Testis (tissue), 3 donors: ENCODE data around the gene FOXO1. TPM values are rescaled to one million over a fixed set of nuclear protein-coding genes. Genes with fewer than 3 reads are reported as not detected.
"Not testable (repeated sequence)": the region's sequence is repeated elsewhere in the genome, so short reads cannot be mapped to it uniquely, and the experiment has no call there.

Source experiments
- DNase-seq: peaks from one replicate; pipeline ENCODE4 v3.0.0-alpha.2; 2019
- H3K27ac ChIP-seq, 2 donors: fragments of 200-600 bp; sonication (generic); one replicate each; pipeline ENCODE4 v1.5.1; 2019
- H3K27me3 ChIP-seq: fragments of 200-600 bp; sonication (generic); one replicate; pipeline ENCODE4 v1.5.1; 2019
- H3K36me3 ChIP-seq: fragments of 200-600 bp; sonication (generic); one replicate; pipeline ENCODE4 v1.5.1; 2017; ENCODE audit warnings: low read depth; ENCODE audit errors: missing control alignments
- H3K4me1 ChIP-seq: fragments of 200-600 bp; sonication (generic); one replicate; pipeline ENCODE4 v1.5.1; 2019
- H3K4me3 ChIP-seq, 2 donors: fragments of 200-600 bp; sonication (generic); one replicate each; pipeline ENCODE4 v1.5.1; 2017 to 2019
- H3K9me3 ChIP-seq: fragments of 200-600 bp; sonication (generic); one replicate; pipeline ENCODE4 v1.5.1; 2017
- POLR2A ChIP-seq: fragments of 450-650 bp; IDR thresholded peaks from one replicate; pipeline ENCODE4 v1.6.1; 2017; ENCODE audit warnings: antibody characterized with exemption, mild to moderate bottlenecking, moderate library complexity
- WGBS, 2 donors: methylation state at CpG; one replicate each; pipeline ENCODE4 v1.1.5; 2018; 5-methylcytosine and 5-hydroxymethylcytosine counted together
- intact Hi-C: fragments of 100-400 bp; cut with DNase I; formaldehyde crosslinking; loops from one replicate; pipeline ENCODE4 v1.15.1; 2023; ENCODE audit warnings: low total_unique reads
- polyA plus RNA-seq: library from polyadenylated mRNA; stranded (reverse); fragments of 350-450 nt; fragmentation: Illumina TruSeq; extraction: RNeasy Lipid Tissue Mini Kit (QIAGEN cat#74804); gene quantifications from one replicate; pipeline ENCODE4 v1.2.3, GENCODE V29; 2014; ENCODE audit warnings: low read depth, low replicate concordance; ENCODE audit not compliant: insufficient read depth
- total RNA-seq, 2 donors: library from RNA; depleted of rRNA; stranded (reverse); fragments of >200 nt; gene quantifications; one replicate each; pipeline ENCODE4 v1.2.3, GENCODE V29; 2016
- TF ChIP-seq, protein P1 (sequence below), 3 experiments: fragments of 450-650 bp in 2 of 3; fragments of 200-600 bp in 1 of 3; sonication (generic) in 1 of 3; IDR thresholded peaks; one replicate each; pipeline ENCODE4 v1.5.1; 2016 to 2019; ENCODE audit warnings: antibody characterized with exemption in 3 of 3, mild to moderate bottlenecking in 2 of 3, moderate library complexity in 1 of 3

Gene FOXO1
- total and polyA plus RNA-seq, 3 donors from 2014 or later: 19.5 to 58.7 (median 52.2) TPM

DNA sequence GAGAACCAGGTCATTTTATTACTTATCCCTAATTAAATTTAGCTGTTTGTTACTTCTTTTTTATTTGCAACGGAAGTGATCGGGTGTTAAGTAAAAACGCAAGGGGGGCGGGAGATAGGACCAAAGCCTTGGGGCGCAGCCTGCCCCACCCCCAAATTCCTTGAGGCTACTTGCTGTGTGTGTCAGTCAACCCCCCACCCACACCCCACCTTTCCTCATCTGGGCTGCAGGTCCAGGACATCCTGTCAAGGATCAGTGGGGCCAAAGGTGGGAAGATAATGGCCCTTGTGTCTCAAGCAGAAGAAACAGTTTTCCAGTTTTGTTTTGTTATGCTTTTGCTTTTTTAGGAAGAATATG is 1.2 kb upstream of the FOXO1 start:
- peak overlapping the region; percentile 91 to 95 for H3K4me3 ChIP-seq
- 10 to 17% methylated on average over 5 of the region's 5 CpGs for WGBS, 2 donors
- no peaks in the 10 kb centered on the region for H3K27me3 ChIP-seq
- H3K27ac ChIP-seq: peak overlapping the region; percentile 82 to 99
- H3K36me3 ChIP-seq: no peaks in the 10 kb centered on the region
- H3K9me3 ChIP-seq: no peaks in the 10 kb centered on the region
- TF ChIP-seq POLR2A: no peak
- TF ChIP-seq, protein P1, sequence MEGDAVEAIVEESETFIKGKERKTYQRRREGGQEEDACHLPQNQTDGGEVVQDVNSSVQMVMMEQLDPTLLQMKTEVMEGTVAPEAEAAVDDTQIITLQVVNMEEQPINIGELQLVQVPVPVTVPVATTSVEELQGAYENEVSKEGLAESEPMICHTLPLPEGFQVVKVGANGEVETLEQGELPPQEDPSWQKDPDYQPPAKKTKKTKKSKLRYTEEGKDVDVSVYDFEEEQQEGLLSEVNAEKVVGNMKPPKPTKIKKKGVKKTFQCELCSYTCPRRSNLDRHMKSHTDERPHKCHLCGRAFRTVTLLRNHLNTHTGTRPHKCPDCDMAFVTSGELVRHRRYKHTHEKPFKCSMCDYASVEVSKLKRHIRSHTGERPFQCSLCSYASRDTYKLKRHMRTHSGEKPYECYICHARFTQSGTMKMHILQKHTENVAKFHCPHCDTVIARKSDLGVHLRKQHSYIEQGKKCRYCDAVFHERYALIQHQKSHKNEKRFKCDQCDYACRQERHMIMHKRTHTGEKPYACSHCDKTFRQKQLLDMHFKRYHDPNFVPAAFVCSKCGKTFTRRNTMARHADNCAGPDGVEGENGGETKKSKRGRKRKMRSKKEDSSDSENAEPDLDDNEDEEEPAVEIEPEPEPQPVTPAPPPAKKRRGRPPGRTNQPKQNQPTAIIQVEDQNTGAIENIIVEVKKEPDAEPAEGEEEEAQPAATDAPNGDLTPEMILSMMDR (IDR thresholded peaks at IDR 0.05): no peak
- no peak for DNase-seq
- intact Hi-C loops: loop anchor here (10.0 kb wide), 1 partner anchor 433 kb away; no protein-coding TSS in a partner anchor
- peaks cover 18% of the 10 kb centered on the region for H3K4me1 ChIP-seq

DNA sequence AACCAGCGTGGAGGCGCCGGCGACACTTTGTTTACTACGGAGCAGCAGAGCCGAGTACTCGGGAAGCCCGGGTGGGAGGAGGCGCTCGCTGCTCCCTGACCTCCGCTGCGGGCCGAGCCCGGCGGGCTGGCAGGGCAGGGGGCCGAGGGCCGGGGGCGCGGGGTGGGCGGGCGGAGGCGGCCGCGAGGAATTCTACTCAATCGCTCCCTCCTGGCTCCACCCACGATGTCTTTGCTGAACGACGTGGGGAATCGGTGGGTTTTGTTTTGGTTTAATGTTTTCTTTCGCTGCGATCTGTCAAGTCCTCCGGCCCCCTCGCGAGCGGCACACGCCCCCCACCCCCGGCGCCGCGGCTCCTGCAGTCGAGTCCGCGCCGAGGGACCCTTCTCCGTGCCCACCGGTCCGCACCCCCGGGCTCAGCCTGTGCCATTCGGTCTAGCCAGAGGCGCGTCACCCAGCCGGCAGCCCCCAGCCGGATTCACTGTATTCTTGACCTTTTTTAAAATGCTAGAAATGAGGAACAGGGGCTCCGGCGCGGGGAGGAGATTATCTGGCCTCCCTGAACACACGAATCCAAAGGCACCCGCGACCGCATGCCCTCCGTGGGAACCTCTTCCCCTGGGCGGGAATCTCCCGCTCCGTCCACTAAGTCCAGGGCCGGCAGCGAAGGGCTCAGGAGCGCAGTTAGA is 636 bp upstream of the FOXO1 start:
- 0 to 2% methylated on average over 23 to 67 of the region's 67 CpGs for WGBS, 2 donors
- intact Hi-C loops: loop anchor here (10.0 kb wide), 1 partner anchor 432 kb away; no protein-coding TSS in a partner anchor
- no peaks in the 10 kb centered on the region for H3K27me3 ChIP-seq
- TF ChIP-seq, protein P1 (IDR thresholded peaks at IDR 0.05): no peak
- no peak for TF ChIP-seq POLR2A
- peaks cover 22% of the 10 kb centered on the region for H3K4me1 ChIP-seq
- H3K36me3 ChIP-seq: no peaks in the 10 kb centered on the region
- H3K4me3 ChIP-seq: peak overlapping the region; percentile 91 to 95
- peak; percentile 51 for DNase-seq
- no peaks in the 10 kb centered on the region for H3K9me3 ChIP-seq
- H3K27ac ChIP-seq: peak overlapping the region; percentile 82 to 99

DNA sequence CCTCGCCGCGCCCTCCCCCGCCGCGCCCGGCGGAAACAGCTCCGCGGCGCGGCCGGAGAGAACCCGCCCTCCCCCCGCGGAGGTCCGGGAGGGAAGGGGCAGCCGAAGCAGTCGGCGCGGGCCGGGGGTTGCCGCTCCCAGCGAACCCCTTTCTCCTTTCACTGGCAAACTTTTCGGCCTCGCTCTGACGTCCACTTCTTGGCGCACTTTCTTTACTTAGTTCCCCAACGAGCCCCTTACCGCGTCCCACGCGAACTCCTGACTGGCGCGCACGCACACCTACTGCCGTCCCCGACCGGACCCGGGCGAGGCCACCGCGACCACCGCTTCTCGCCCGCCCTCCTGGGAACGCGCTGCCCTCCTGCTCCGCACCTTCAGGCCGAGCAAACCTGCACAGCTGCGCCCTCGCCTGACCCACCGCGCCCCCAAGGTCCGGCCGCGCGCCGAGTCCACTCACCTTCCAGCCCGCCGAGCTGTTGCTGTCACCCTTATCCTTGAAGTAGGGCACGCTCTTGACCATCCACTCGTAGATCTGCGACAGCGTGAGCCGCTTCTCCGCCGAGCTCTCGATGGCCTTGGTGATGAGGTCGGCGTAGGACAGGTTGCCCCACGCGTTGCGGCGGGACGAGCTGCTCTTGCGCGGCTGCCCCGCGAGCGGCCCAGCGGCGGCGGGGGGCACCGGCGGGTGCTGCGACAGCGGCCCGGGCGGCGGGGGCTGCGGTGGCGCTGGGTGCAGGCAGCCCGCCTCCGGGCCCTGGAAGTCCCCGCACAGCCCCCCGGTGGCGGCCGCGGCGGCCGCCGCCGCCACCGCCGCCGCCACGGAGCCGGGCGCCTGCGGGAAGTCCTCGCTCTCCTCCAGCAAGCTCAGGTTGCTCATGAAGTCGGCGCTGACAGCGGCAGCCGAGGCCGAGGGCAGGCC is 1.1 kb downstream of the FOXO1 start:
- no peak for TF ChIP-seq POLR2A
- TF ChIP-seq, protein P1 (IDR thresholded peaks at IDR 0.05): no peak
- peak overlapping the region; percentile 98 to 99 for H3K27ac ChIP-seq
- no peaks in the 10 kb centered on the region for H3K27me3 ChIP-seq
- no peaks in the 10 kb centered on the region for H3K36me3 ChIP-seq
- peaks cover 37% of the 10 kb centered on the region for H3K4me1 ChIP-seq
- 0 to 1% methylated on average over 49 to 86 of the region's 117 CpGs for WGBS, 2 donors
- peak; percentile 38 for DNase-seq
- H3K9me3 ChIP-seq: no peaks in the 10 kb centered on the region
- intact Hi-C loops: loop anchor here (10.0 kb wide), 1 partner anchor 431 kb away; no protein-coding TSS in a partner anchor
- H3K4me3 ChIP-seq: peak overlapping the region; percentile 91 to 95

DNA sequence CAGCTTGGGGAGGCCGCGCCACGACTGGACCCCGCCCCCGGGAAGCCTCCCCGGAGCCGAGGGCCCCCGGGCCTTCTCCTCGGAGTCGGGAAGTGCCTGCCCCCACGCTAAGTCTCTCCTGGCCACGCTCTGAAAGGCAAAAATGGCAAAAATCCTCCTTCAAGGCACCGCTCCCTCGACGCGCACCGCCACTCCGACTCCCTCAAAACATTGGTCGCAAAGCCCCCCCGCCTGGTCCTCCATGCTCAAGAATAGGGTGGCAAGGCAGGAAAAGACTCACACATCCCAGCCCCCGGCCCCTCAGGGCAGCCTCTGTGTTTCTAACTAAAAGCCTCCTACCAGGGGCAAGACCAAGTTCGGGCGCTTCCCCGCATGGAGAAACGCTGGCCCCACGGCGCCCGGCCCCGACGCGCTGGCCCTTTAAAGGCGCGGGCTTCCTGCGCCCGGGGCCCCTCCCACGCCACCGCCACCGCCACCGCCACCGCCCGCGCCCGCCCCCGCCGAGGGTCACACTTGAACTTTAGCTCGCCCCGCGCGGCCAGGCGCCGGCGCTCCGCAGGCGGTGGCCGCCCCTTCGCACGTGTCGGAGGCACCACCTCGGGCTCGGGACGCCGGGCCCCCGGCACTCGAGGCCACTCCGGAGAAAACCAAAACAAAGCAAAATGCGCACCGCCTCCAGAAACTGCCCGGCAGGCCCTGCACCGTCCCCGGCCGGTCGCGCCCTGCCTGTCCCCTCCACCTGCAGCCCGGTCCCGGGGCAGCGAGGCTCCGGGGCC is 1.9 kb downstream of the FOXO1 start:
- Histone ChIP-seq H3K36me3 (no peaks in the 10 kb centered on the region), H3K27ac (peak overlapping the region; percentile 86 to 99), H3K9me3 (no peaks in the 10 kb centered on the region), H3K4me1 (peaks cover 45% of the 10 kb centered on the region), H3K27me3 (no peaks in the 10 kb centered on the region), H3K4me3 (peak overlapping the region; percentile 91 to 95)
- intact Hi-C loops: loop anchor here (10.0 kb wide), 1 partner anchor 430 kb away; no protein-coding TSS in a partner anchor
- 0 to 4% methylated on average over 10 to 48 of the region's 77 CpGs for WGBS, 2 donors
- DNase-seq: peak; percentile 83
- TF ChIP-seq, protein P1 (IDR thresholded peaks at IDR 0.05): no peak
- no peak for TF ChIP-seq POLR2A

DNA sequence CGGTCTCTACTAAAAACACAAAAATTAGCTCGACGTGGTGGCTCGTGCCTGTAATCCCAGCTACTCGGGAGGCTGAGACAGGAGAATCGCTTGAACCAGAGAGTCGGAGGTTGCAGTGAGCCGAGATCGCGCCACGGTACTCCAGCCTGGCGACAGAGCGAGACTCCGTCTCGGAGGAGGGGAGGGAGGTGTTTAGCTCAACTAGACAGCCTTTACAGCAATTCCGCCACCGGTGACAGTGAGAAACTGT is 2.4 kb downstream of the FOXO1 start:
- intact Hi-C loops: loop anchor here (10.0 kb wide), 1 partner anchor 429 kb away; no protein-coding TSS in a partner anchor
- peaks cover 45% of the 10 kb centered on the region for H3K4me1 ChIP-seq
- H3K9me3 ChIP-seq, H3K27me3 ChIP-seq, H3K36me3 ChIP-seq: not testable (repeated sequence)
- H3K27ac ChIP-seq: peak overlapping the region; percentile 86 to 99
- H3K4me3 ChIP-seq: peak overlapping the region; percentile 91 to 95
- DNase-seq: peak; percentile 70
- WGBS, 2 donors: 13 to 33% methylated on average over 1 to 17 of the region's 17 CpGs
